SJCRH30 (cell line): ENCODE measurements around the gene BCAT1. TPM values are rescaled to one million over a fixed set of nuclear protein-coding genes. Genes with fewer than 3 reads are reported as not detected.
"Not testable (repeated sequence)": the region's sequence is repeated elsewhere in the genome, so short reads cannot be mapped to it uniquely, and the experiment has no call there.

Source experiments
- DNase-seq, 2 experiments: peaks; one replicate each; pipeline ENCODE4 v3.0.0-alpha.2; 2015 to 2020
- H3K27ac ChIP-seq: fragments of 250-450 bp; sonication (Bioruptor Pico); 2 replicates; pipeline ENCODE4 v1.5.1; 2020; ENCODE audit warnings: mild to moderate bottlenecking, moderate library complexity
- H3K27me3 ChIP-seq: fragments of 250-450 bp; sonication (Bioruptor Pico); 2 replicates; pipeline ENCODE4 v1.5.1; 2020; ENCODE audit warnings: mild to moderate bottlenecking, moderate library complexity
- H3K36me3 ChIP-seq: fragments of 250-450 bp; sonication (Bioruptor Pico); 2 replicates; pipeline ENCODE4 v1.5.1; 2020; ENCODE audit warnings: mild to moderate bottlenecking, moderate library complexity
- H3K4me1 ChIP-seq: fragments of 250-450 bp; sonication (Bioruptor Pico); 2 replicates; pipeline ENCODE4 v1.5.1; 2020; ENCODE audit warnings: mild to moderate bottlenecking, moderate library complexity
- H3K4me3 ChIP-seq: fragments of 250-450 bp; sonication (Bioruptor Pico); 2 replicates; pipeline ENCODE4 v1.5.1; 2020; ENCODE audit warnings: mild to moderate bottlenecking, moderate library complexity
- H3K9me3 ChIP-seq: fragments of 250-450 bp; sonication (Bioruptor Pico); replicated peaks from 2 replicates; pipeline ENCODE4 v1.5.1; 2020; ENCODE audit warnings: mild to moderate bottlenecking, moderate library complexity
- total RNA-seq: library from RNA; depleted of rRNA; stranded (reverse); fragments of >200 nt; shearing (Covaris generic); gene quantifications from 2 replicates; pipeline ENCODE4 v1.2.3, GENCODE V29; 2014

The BCAT1 gene
- total RNA-seq, 1 experiment from 2014 or later, result 239 TPM

- Histone ChIP-seq H3K4me1 (no peaks in the 10 kb centered on the region; the same call in 1 of the 2 replicates), H3K4me3 (no peak overlapping the region), H3K27ac (no peak overlapping the region), H3K36me3 (peaks cover 64% of the 10 kb centered on the region), H3K27me3 (no peaks in the 10 kb centered on the region), H3K9me3 (no peaks in the 10 kb centered on the region; the same call in 1 of the 2 replicates)
- DNase-seq, result no peak
These were observed 96.5 kb downstream of the BCAT1 start for GRCh38 chr12:24852420-24852819.

- H3K9me3 ChIP-seq, H3K4me3 ChIP-seq, DNase-seq, H3K27me3 ChIP-seq, H3K4me1 ChIP-seq, H3K27ac ChIP-seq: not testable (repeated sequence)
- peaks cover 63% of the 10 kb centered on the region for H3K36me3 ChIP-seq
These were observed 97.0 kb downstream of the BCAT1 start for GRCh38 chr12:24851883-24852282.

- Histone ChIP-seq H3K9me3 (no peaks in the 10 kb centered on the region; the same call in 1 of the 2 replicates), H3K4me1 (no peaks in the 10 kb centered on the region; the same call in 1 of the 2 replicates), H3K27me3 (no peaks in the 10 kb centered on the region), H3K36me3 (peaks cover 63% of the 10 kb centered on the region), H3K4me3 (no peak overlapping the region), H3K27ac (no peak overlapping the region)
- DNase-seq, result no peak
These were observed 97.6 kb downstream of the BCAT1 start for GRCh38 chr12:24851341-24851740.

GRCh38 chr12:24850496-24850895 is 98.4 kb downstream of the BCAT1 start:
- H3K9me3 ChIP-seq, result no peaks in the 10 kb centered on the region; the same call in 1 of the 2 replicates
- peaks cover 70% of the 10 kb centered on the region for H3K36me3 ChIP-seq
- H3K27me3 ChIP-seq, result no peaks in the 10 kb centered on the region
- no peak for DNase-seq
- no peak overlapping the region for H3K4me3 ChIP-seq
- no peaks in the 10 kb centered on the region; the same call in 1 of the 2 replicates for H3K4me1 ChIP-seq
- no peak overlapping the region for H3K27ac ChIP-seq

GRCh38 chr12:24848941-24849477 is 99.9 kb downstream of the BCAT1 start:
- Histone ChIP-seq H3K9me3 (no peaks in the 10 kb centered on the region; the same call in 1 of the 2 replicates), H3K27ac (no peak overlapping the region), H3K36me3 (peaks cover 75% of the 10 kb centered on the region), H3K4me3 (no peak overlapping the region), H3K4me1 (no peaks in the 10 kb centered on the region), H3K27me3 (no peaks in the 10 kb centered on the region)
- no peak for DNase-seq

GRCh38 chr12:24846689-24847088 is 102.2 kb downstream of the BCAT1 start:
- Histone ChIP-seq H3K9me3 (no peaks in the 10 kb centered on the region), H3K27me3 (no peaks in the 10 kb centered on the region), H3K27ac (no peak overlapping the region), H3K4me1 (no peaks in the 10 kb centered on the region), H3K4me3 (no peak overlapping the region), H3K36me3 (peaks cover 77% of the 10 kb centered on the region)
- DNase-seq, result no peak

- peaks cover 82% of the 10 kb centered on the region for H3K36me3 ChIP-seq
- H3K4me3 ChIP-seq, result no peak overlapping the region
- no peaks in the 10 kb centered on the region for H3K4me1 ChIP-seq
- H3K27ac ChIP-seq, result no peak overlapping the region
- H3K27me3 ChIP-seq, result no peaks in the 10 kb centered on the region
- no peaks in the 10 kb centered on the region for H3K9me3 ChIP-seq
- no peak for DNase-seq
These were observed 103.3 kb downstream of the BCAT1 start for GRCh38 chr12:24845615-24846014.

GRCh38 chr12:24840046-24840800 is 108.7 kb downstream of the BCAT1 start:
- no peak for DNase-seq

GRCh38 chr12:24839268-24839791 is 109.6 kb downstream of the BCAT1 start:
- Histone ChIP-seq H3K36me3 (peaks cover 87% of the 10 kb centered on the region), H3K27me3 (no peaks in the 10 kb centered on the region), H3K4me1 (peaks cover 4% of the 10 kb centered on the region; the same call in 1 of the 2 replicates), H3K9me3 (no peaks in the 10 kb centered on the region), H3K4me3 (no peak overlapping the region), H3K27ac (no peak overlapping the region)
- DNase-seq, result no peak

More at GRCh38 chr12:24840046-24840800, 108.7 kb downstream of the BCAT1 start:
- Histone ChIP-seq H3K27me3 (no peaks in the 10 kb centered on the region), H3K4me3 (no peak overlapping the region), H3K9me3 (no peaks in the 10 kb centered on the region), H3K4me1 (peaks cover 4% of the 10 kb centered on the region; the same call in 1 of the 2 replicates), H3K27ac (no peak overlapping the region), H3K36me3 (peaks cover 83% of the 10 kb centered on the region)

- no peak overlapping the region for H3K27ac ChIP-seq
- peak in 1 of 2 experiments; percentile 14 for DNase-seq
These were observed 110.4 kb downstream of the BCAT1 start for GRCh38 chr12:24838531-24838950.

GRCh38 chr12:24835377-24835776 is 113.5 kb downstream of the BCAT1 start:
- DNase-seq, result no peak
- Histone ChIP-seq H3K4me1 (peaks cover 4% of the 10 kb centered on the region; the same call in 1 of the 2 replicates), H3K36me3 (peaks cover 86% of the 10 kb centered on the region), H3K27ac (no peak overlapping the region), H3K27me3 (no peaks in the 10 kb centered on the region), H3K4me3 (no peak overlapping the region), H3K9me3 (no peaks in the 10 kb centered on the region)

More at GRCh38 chr12:24838531-24838950, 110.4 kb downstream of the BCAT1 start:
- peaks cover 4% of the 10 kb centered on the region; the same call in 1 of the 2 replicates for H3K4me1 ChIP-seq
- no peaks in the 10 kb centered on the region for H3K27me3 ChIP-seq
- no peak overlapping the region for H3K4me3 ChIP-seq
- no peaks in the 10 kb centered on the region for H3K9me3 ChIP-seq
- peaks cover 85% of the 10 kb centered on the region for H3K36me3 ChIP-seq

GRCh38 chr12:24833513-24833912 is 115.4 kb downstream of the BCAT1 start:
- H3K27me3 ChIP-seq, result no peaks in the 10 kb centered on the region
- H3K27ac ChIP-seq, result no peak overlapping the region
- peaks cover 88% of the 10 kb centered on the region for H3K36me3 ChIP-seq
- no peaks in the 10 kb centered on the region for H3K9me3 ChIP-seq
- no peak for DNase-seq
- H3K4me3 ChIP-seq, result no peak overlapping the region
- 0 out of 2 replicates have a peak, but pooled peaks cover under 1% of the 10 kb centered on the region for H3K4me1 ChIP-seq

- Histone ChIP-seq H3K4me3 (no peak overlapping the region), H3K4me1 (no peaks in the 10 kb centered on the region), H3K9me3 (no peaks in the 10 kb centered on the region), H3K27me3 (no peaks in the 10 kb centered on the region), H3K27ac (no peak overlapping the region), H3K36me3 (peaks cover 88% of the 10 kb centered on the region)
- no peak for DNase-seq
These were observed 124.9 kb downstream of the BCAT1 start for GRCh38 chr12:24823808-24824515.

- no peaks in the 10 kb centered on the region for H3K9me3 ChIP-seq
- H3K4me1 ChIP-seq, result no peaks in the 10 kb centered on the region
- H3K27ac ChIP-seq, result no peak overlapping the region
- no peak overlapping the region for H3K4me3 ChIP-seq
- H3K27me3 ChIP-seq, result no peaks in the 10 kb centered on the region
- DNase-seq, result no peak
- H3K36me3 ChIP-seq, result peaks cover 85% of the 10 kb centered on the region
These were observed 126.6 kb downstream of the BCAT1 start for GRCh38 chr12:24822121-24822899.
